Tibial nerve (tissue), 4 donors: ENCODE results near the gene CENPT. TPM values are rescaled to one million over a fixed set of nuclear protein-coding genes. Genes with fewer than 3 reads are reported as not detected.
A peak's percentile ranks its signal among the peaks of the same experiment; 100 is the strongest.

Experiments used
- DNase-seq, 2 donors: peaks; one replicate each; pipeline ENCODE4 v3.0.0-alpha.2; 2019; ENCODE audit warnings: low spot score in 2 of 2
- H3K27ac ChIP-seq, 4 donors: fragments of 200-600 bp; sonication (generic) in 3 of 4; one replicate each; pipeline ENCODE4 v1.5.1; 2017 to 2019; ENCODE audit warnings: mild to moderate bottlenecking in 1 of 4
- H3K27me3 ChIP-seq, 2 donors: fragments of 200-600 bp; sonication (generic) in 1 of 2; one replicate each; pipeline versions ENCODE4 v1.5.1 to v1.6.0; 2017 to 2019
- H3K36me3 ChIP-seq, 3 donors: fragments of 200-600 bp; sonication (generic); one replicate each; pipeline ENCODE4 v1.5.1; 2018 to 2019
- H3K4me1 ChIP-seq, 4 donors: fragments of 200-600 bp; sonication (generic) in 3 of 4; one replicate each; pipeline ENCODE4 v1.5.1; 2017 to 2019
- H3K4me3 ChIP-seq, 4 donors: fragments of 200-600 bp; sonication (generic) in 3 of 4; one replicate each; pipeline ENCODE4 v1.5.1; 2017 to 2019; ENCODE audit warnings: mild to moderate bottlenecking in 1 of 4, moderate library complexity in 1 of 4
- H3K9me3 ChIP-seq, 4 donors: fragments of 200-600 bp; sonication (generic) in 3 of 4; one replicate each; pipeline ENCODE4 v1.5.1; 2017 to 2019
- CTCF ChIP-seq, 5 experiments: fragments of 200-600 bp in 3 of 5; fragments of 450-650 bp in 2 of 5; sonication (generic) in 3 of 5; IDR thresholded peaks; one replicate each; pipeline ENCODE4 v1.5.1; 2016 to 2019; ENCODE audit warnings: antibody characterized with exemption in 5 of 5, mild to moderate bottlenecking in 3 of 5, moderate library complexity in 2 of 5
- EP300 ChIP-seq, 2 donors: sonication (generic); formaldehyde crosslinking; IDR thresholded peaks; one replicate each; pipeline ENCODE4 v1.6.1; 2017; ENCODE audit warnings: antibody characterized with exemption in 2 of 2, mild to moderate bottlenecking in 1 of 2
- POLR2A ChIP-seq, 2 donors: fragments of 450-650 bp; IDR thresholded peaks; one replicate each; pipeline ENCODE4 v1.6.1; 2017; ENCODE audit warnings: antibody characterized with exemption in 2 of 2, mild to moderate bottlenecking in 2 of 2, moderate library complexity in 2 of 2
- WGBS, 2 donors: methylation state at CpG; one replicate each; pipeline ENCODE4 v1.1.5; 2018; 5-methylcytosine and 5-hydroxymethylcytosine counted together
- total RNA-seq, 4 donors: library from RNA; depleted of rRNA; stranded (reverse); fragments of >200 nt; gene quantifications; one replicate each; pipeline ENCODE4 v1.1.0, GENCODE V29; 2016

Gene CENPT
- total RNA-seq, 4 donors from 2014 or later = 51.3 to 101 (median 59.2) TPM

GRCh38 chr16:67807148-67807682 is 40.3 kb downstream of the CENPT start:
- no peak for DNase-seq
- peak overlapping the region; percentile 47 to 100 (median 94) for H3K4me3 ChIP-seq
- H3K4me1 ChIP-seq = peaks cover 0 to 28% (median 14%) of the 10 kb centered on the region in 4 donors
- no peak for TF ChIP-seq POLR2A (IDR thresholded peaks at IDR 0.05)
- peak in 2 of 5 experiments; percentile 15 to 16 for TF ChIP-seq CTCF (IDR thresholded peaks at IDR 0.05)
- TF ChIP-seq EP300 (IDR thresholded peaks at IDR 0.05) = no peak
- 32 to 41% methylated on average over 17 to 23 of the region's 24 CpGs for WGBS, 2 donors
- peaks cover 0 to 19% (median 0%) of the 10 kb centered on the region in 3 donors for H3K36me3 ChIP-seq
- peak overlapping the region in 3 of 4 donors; percentile 67 to 90 (median 80) for H3K27ac ChIP-seq
- no peaks in the 10 kb centered on the region for H3K27me3 ChIP-seq
- H3K9me3 ChIP-seq = no peaks in the 10 kb centered on the region

GRCh38 chr16:67806428-67807147 is 40.9 kb downstream of the CENPT start, which contains the start of the genes RANBP10 and TSNAXIP1:
TSS of gene RANBP10 (minus strand) at chr16:67806560. CDS start at chr16:67806536, 24 bp downstream.
TSS of gene TSNAXIP1 (plus strand) at chr16:67806889. CDS start at chr16:67807150, 261 bp downstream.
- Histone ChIP-seq H3K9me3 (no peaks in the 10 kb centered on the region), H3K27ac (peak within 1 kb of the TSS; percentile 75 to 92 (median 86)), H3K36me3 (peaks cover 0 to 24% (median 0%) of the 10 kb centered on the region in 3 donors), H3K27me3 (no peaks in the 10 kb centered on the region), H3K4me3 (peak within 1 kb of the TSS; percentile 85 to 100 (median 94)), H3K4me1 (peaks cover 0 to 31% (median 15%) of the 10 kb centered on the region in 4 donors)
- 0 to 1% methylated on average over 22 to 38 of the region's 54 CpGs for WGBS, 2 donors
- peak in 1 of 5 experiments; percentile 24 for TF ChIP-seq CTCF (IDR thresholded peaks at IDR 0.05)
- peak; percentile 37 to 83 for TF ChIP-seq POLR2A (IDR thresholded peaks at IDR 0.05)
- TF ChIP-seq EP300 (IDR thresholded peaks at IDR 0.05) = peak; percentile 72 to 82
- peak; percentile 95 for DNase-seq

DNA sequence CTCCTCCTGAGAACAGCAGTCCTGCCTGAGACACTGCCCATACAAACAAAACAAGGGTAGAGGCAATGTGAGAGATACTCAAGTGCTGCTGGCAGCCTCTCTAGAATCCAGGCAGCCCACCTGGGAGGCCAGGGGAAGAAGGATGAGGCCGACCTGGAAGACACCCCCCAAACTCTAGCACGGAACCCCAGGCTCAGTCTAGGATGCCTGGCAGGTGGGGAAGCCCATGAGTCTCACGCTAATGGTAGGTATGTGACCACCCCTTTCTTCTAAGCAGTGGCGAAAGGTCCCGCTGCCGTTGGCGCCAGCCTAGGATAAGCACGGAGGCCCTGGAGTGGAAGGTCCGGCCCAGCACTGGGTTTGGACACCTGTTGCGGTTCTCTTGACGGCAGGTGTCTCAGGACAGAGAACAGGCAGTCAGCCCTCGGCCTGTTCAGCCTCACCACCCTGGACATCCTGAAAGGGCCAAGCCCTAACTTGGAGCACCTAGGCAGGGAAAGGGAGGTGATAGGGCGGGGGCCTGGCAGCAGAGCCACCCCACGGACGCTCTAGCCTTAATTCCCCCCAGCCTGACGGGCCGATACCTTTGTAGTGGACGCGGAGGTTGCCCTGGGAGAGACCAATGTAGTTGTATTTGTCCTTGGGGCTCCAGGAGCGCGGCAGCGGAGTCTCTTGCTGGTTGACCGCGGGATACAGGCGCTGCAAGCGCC is 41.6 kb downstream of the CENPT start:
- Histone ChIP-seq H3K4me3 (peak overlapping the region; percentile 85 to 100 (median 94)), H3K4me1 (peaks cover 0 to 34% (median 16%) of the 10 kb centered on the region in 4 donors), H3K27ac (peak overlapping the region; percentile 62 to 92 (median 86)), H3K36me3 (peaks cover 0 to 31% (median 0%) of the 10 kb centered on the region in 3 donors), H3K9me3 (no peaks in the 10 kb centered on the region), H3K27me3 (no peaks in the 10 kb centered on the region)
- DNase-seq = no peak
- WGBS, 2 donors = 2% methylated on average over 8 to 16 of the region's 26 CpGs
- TF ChIP-seq CTCF (IDR thresholded peaks at IDR 0.05) = no peak
- no peak for TF ChIP-seq EP300 (IDR thresholded peaks at IDR 0.05)
- TF ChIP-seq POLR2A (IDR thresholded peaks at IDR 0.05) = no peak

- no peak for DNase-seq
- TF ChIP-seq EP300 (IDR thresholded peaks at IDR 0.05) (no peak), CTCF (IDR thresholded peaks at IDR 0.05) (no peak), POLR2A (IDR thresholded peaks at IDR 0.05) (no peak)
- H3K27me3 ChIP-seq = no peaks in the 10 kb centered on the region
- H3K4me3 ChIP-seq = peak overlapping the region in 3 of 4 donors; percentile 85 to 100 (median 92)
- whole genome bisulfite sequencing, 2 donors = 80 to 85% methylated on average over 4 of the region's 4 CpGs
- peak overlapping the region in 1 of 4 donors; percentile 92 for H3K27ac ChIP-seq
- H3K4me1 ChIP-seq = peaks cover 0 to 41% (median 16%) of the 10 kb centered on the region in 4 donors
- H3K36me3 ChIP-seq = peaks cover 0 to 40% (median 0%) of the 10 kb centered on the region in 3 donors
- no peaks in the 10 kb centered on the region for H3K9me3 ChIP-seq
Observed at GRCh38 chr16:67804853-67805542, 42.5 kb downstream of the CENPT start.
